ENCODE measurements around the gene WTIP. TPM values are rescaled to one million over a fixed set of nuclear protein-coding genes. Genes with fewer than 3 reads are reported as not detected.
"Not testable (repeated sequence)": the region's sequence is repeated elsewhere in the genome, so short reads cannot be mapped to it uniquely, and the experiment has no call there.

The WTIP gene
- total RNA-seq, 1 donor from 2014 or later: 23.5 TPM

DNA sequence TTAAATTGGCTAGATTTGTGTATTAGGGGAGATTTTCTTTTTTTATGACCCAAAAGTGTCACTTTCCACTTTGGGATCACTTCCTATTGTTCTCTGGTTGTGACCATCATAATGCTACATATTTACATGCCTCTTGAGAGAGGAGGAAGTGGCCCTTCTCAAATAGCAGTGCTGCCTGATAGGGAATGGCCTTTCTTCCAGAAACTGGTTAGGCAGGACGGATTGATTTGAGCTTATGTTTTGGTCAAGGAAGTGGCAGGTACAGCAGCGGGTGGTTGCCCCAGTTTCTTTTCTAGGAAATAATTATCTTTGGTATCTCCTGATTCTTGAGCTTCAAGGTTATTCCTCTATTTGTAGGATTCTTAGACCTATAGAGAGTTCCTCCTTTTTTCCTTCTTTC, 21.9 kb upstream of the WTIP start:
- no peak for DNase-seq

DNA sequence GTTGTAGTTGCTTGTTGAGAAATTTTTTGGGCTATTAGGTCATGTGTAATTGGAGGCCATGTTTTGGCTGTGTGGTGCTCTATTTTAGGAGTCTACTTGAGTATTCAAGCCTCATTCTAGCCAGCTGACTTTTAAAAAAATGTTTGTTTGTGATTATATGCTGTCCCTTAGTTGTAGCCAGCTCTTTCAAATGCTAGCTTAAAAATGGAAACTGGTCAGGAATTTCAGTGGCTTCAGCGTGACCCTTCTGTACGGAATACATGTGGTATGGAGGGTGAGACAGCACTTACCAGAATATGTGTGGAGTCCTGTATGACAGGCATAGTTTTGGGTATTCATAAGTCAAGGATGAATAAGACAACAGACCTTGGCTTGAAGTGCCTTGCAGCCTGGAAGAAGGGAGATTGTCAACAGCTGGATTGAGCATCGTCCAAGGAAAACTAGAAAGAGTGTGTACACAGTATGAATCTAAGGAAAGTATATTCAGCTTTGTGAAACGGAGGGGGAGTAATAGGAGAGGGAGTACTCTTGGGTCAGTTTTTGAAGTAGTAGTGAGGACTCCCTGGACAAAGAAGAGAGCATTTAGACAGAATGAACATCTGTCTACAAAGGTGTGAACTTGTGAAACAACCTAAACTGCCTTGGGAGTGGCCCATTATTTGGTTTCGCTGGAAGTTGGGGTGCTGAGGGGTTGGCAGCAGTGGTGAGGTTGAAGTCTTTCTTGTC, 20.0 kb upstream of the WTIP start:
- Histone ChIP-seq H3K9me3 (no peaks in the 10 kb centered on the region), H3K27ac (no peak overlapping the region), H3K27me3 (ENCODE audit: low read depth) (no peaks in the 10 kb centered on the region), H3K4me1 (peaks cover 18% of the 10 kb centered on the region), H3K36me3 (peaks cover 98% of the 10 kb centered on the region), H3K4me3 (no peak overlapping the region)
- intact Hi-C loops (cut with DNase I): no loop called here
- DNase-seq (no peak), ATAC-seq (peak; percentile 32 to 61)
- TF ChIP-seq, protein P1, sequence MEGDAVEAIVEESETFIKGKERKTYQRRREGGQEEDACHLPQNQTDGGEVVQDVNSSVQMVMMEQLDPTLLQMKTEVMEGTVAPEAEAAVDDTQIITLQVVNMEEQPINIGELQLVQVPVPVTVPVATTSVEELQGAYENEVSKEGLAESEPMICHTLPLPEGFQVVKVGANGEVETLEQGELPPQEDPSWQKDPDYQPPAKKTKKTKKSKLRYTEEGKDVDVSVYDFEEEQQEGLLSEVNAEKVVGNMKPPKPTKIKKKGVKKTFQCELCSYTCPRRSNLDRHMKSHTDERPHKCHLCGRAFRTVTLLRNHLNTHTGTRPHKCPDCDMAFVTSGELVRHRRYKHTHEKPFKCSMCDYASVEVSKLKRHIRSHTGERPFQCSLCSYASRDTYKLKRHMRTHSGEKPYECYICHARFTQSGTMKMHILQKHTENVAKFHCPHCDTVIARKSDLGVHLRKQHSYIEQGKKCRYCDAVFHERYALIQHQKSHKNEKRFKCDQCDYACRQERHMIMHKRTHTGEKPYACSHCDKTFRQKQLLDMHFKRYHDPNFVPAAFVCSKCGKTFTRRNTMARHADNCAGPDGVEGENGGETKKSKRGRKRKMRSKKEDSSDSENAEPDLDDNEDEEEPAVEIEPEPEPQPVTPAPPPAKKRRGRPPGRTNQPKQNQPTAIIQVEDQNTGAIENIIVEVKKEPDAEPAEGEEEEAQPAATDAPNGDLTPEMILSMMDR (IDR thresholded peaks at IDR 0.05): no peak

More for the DNA sequence above, 21.9 kb upstream of the WTIP start:
- no peak overlapping the region for H3K4me3 ChIP-seq
- no peaks in the 10 kb centered on the region for H3K9me3 ChIP-seq
- H3K4me1 ChIP-seq: peaks cover 18% of the 10 kb centered on the region
- TF ChIP-seq, protein P1 (IDR thresholded peaks at IDR 0.05): no peak
- intact Hi-C loops (cut with DNase I): no loop called here
- H3K27me3 ChIP-seq (ENCODE audit: low read depth): no peaks in the 10 kb centered on the region
- peak; percentile 74 to 76 for ATAC-seq
- H3K36me3 ChIP-seq: peaks cover 94% of the 10 kb centered on the region
- H3K27ac ChIP-seq: no peak overlapping the region

DNA sequence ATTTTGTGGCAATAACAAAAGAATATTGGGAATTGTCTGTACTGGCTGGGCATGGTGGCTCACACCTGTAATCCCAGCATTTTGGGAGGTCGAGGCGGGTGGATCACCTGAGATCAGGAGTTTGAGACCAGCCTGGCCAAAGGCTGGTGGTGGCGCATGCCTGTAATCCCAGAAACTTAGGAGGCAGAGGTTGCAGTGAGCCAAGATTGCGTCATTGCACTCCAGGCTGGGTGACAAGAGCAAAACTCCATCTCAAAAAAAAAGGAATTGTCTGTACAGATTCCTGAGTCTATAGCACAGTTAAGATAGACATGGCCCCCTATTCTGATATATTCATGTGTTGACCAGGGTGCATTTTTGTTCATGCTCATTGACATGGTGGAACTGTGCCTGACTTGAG, 16.8 kb upstream of the WTIP start:
- ATAC-seq; DNase-seq; H3K27ac ChIP-seq; H3K27me3 ChIP-seq (ENCODE audit: low read depth); intact Hi-C loops (cut with DNase I); H3K4me3 ChIP-seq; H3K9me3 ChIP-seq: not testable (repeated sequence)
- Histone ChIP-seq H3K36me3 (peaks cover 100% of the 10 kb centered on the region), H3K4me1 (peaks cover 14% of the 10 kb centered on the region)

DNA sequence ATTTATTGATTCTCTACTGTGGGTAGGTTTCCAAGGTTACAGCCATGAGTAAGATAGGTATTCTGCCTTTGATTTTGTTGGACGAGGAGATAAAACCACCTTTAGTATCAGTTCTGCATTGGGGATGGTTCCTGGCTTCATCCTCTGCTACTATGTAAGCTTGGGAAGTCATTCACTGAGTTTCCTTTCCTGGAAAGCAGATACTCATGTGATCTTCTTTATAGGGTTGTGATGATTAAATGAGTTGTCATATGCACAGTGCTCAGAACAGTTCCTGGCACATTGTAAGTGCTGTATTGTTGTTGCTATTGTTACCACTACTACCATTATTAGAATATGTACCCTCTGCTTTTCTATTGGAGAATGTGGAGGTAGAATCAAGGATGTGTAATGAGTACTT, 13.1 kb upstream of the WTIP start:
- Histone ChIP-seq H3K9me3 (no peaks in the 10 kb centered on the region), H3K4me1 (no peaks in the 10 kb centered on the region), H3K27ac (no peak overlapping the region), H3K36me3 (peaks cover 99% of the 10 kb centered on the region), H3K4me3 (no peak overlapping the region), H3K27me3 (ENCODE audit: low read depth) (no peaks in the 10 kb centered on the region)
- DNase-seq (no peak), ATAC-seq (no peak)
- intact Hi-C loops (cut with DNase I): no loop called here
- TF ChIP-seq, protein P1 (IDR thresholded peaks at IDR 0.05): no peak

DNA sequence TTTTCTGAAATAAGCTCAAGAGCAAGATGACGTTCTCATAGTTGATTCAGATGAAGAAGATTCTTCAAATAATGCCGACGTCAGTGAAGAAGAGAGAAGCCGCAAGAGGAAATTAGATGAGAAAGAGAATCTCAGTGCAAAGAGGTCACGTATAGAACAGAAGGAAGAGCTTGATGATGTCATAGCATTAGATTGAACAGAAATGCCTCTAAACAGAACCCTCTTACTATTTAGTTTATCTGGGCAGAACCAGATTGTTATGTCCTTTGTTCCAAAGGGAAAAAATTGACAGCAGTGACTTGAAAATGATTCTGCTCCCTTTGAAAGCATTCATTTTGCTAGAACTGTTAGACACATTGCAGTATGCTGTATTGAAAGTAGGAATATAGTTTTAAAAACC, 12.5 kb upstream of the WTIP start:
- intact Hi-C loops (cut with DNase I); ATAC-seq: not testable (repeated sequence)

DNA sequence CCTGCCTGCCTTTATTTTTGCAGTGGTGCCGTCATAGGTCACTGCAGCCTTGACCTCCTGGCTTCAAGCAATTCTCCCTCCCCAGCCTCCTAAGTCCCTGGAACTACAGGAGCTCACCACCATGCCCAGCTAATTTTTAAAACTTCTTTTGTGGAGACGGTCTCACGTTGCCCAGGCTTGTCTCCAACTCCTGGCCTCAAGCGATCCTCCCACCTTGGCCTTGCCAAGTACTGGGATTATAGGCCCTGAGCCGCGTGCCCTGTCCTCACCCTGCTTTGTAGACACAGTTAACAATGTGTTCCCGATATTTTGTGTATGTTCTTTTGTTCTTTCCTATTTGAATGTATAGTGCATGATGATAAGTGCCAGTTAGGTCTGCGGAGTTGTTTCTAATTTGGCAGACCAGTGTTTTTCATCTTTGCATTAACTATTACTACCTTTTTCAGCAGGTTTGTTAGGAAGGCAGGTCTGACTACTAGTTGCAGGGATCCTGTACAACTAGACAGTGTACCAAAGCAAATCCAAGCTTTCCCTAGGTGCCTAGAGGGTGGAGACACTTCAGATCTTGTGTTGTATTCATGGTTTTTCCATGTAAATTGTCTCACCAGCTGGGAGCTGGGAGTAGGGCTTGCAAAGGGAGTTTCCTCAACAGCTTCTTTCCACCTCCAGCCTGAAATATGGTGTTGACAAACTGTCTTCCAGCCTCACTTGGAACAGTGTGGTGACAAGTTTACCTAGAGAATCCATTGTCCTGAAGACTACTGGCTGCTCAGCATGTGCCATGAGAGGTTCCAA, 9.5 kb upstream of the WTIP start:
- intact Hi-C loops (cut with DNase I): no loop called here
- ATAC-seq (no peak), DNase-seq (no peak)
- Histone ChIP-seq H3K27me3 (ENCODE audit: low read depth) (no peaks in the 10 kb centered on the region), H3K27ac (no peak overlapping the region), H3K4me1 (peaks cover 11% of the 10 kb centered on the region), H3K9me3 (no peaks in the 10 kb centered on the region), H3K36me3 (peaks cover 62% of the 10 kb centered on the region), H3K4me3 (no peak overlapping the region)
- TF ChIP-seq, protein P1 (IDR thresholded peaks at IDR 0.05): no peak

More for the DNA sequence above, 12.5 kb upstream of the WTIP start:
- not testable (repeated sequence) for H3K4me3 ChIP-seq; H3K4me1 ChIP-seq; H3K27ac ChIP-seq; H3K27me3 ChIP-seq (ENCODE audit: low read depth); H3K9me3 ChIP-seq; DNase-seq
- peaks cover 93% of the 10 kb centered on the region for H3K36me3 ChIP-seq
